ENCODE measurements around the gene BEND5. TPM values are rescaled to one million over a fixed set of nuclear protein-coding genes. Genes with fewer than 3 reads are reported as not detected.

Gene BEND5
- total and polyA plus RNA-seq, 8 donors: 1.0 to 48.2 (median 3.6) TPM

DNA sequence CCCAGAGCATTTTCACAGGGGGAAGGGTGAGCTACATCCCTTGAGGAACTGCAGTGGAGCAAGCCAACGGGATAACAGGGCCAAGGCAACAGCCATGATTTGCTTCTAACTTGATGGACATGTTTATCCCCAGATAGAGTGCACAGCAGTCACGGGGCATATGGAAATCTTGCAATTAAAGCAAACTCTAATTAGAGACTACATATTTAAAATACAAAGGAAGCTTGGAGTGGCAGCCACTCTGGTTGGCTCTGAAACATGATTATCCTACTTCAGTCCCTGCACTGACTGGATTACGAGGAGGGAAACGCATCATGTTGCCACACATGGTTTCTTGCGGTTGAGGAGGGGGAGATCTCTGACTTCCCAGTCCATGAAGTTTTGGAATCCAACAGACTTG is 60.8 kb downstream of the BEND5 start:
- no peak overlapping the region for H3K4me3 ChIP-seq
- no peak for DNase-seq
- TF ChIP-seq EP300 (IDR thresholded peaks at IDR 0.05): no peak
- intact Hi-C loops (cut with DNase I; ENCODE audit: low total_unique reads): no loop called here
- H3K4me1 ChIP-seq: no peaks in the 10 kb centered on the region
- no peaks in the 10 kb centered on the region for H3K9me3 ChIP-seq
- 87 to 89% (median 89%) methylated on average over 5 of the region's 5 CpGs for WGBS, 5 donors
- no peak overlapping the region for H3K27ac ChIP-seq
- no peaks in the 10 kb centered on the region for H3K36me3 ChIP-seq
- H3K27me3 ChIP-seq: no peaks in the 10 kb centered on the region

DNA sequence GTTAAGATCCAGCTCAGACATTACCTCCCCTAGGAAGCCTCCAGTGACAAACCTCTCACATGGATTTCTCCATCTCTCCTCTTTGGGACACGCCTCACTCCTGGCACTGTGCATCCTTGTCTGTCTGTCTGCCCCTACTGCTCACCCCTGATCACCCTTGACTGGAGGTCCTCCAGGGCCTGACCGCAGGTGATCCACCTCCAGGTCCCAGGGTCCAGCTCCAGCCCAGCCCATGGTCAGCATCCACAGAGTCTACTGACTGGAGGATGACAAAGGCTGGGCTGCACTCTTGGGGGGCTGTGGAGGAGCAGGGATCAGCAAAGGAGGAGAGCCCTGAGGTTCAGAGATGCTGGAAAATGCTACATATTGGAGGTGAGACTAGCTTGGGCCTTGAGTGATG is 65.8 kb downstream of the BEND5 start:
- DNase-seq: no peak
- TF ChIP-seq CTCF (IDR thresholded peaks at IDR 0.05): no peak
- H3K9me3 ChIP-seq: no peaks in the 10 kb centered on the region
- no peak overlapping the region for H3K4me3 ChIP-seq
- 93 to 100% (median 95%) methylated on average over 2 of the region's 2 CpGs for WGBS, 5 donors
- intact Hi-C loops (cut with DNase I; ENCODE audit: low total_unique reads): no loop called here
- no peaks in the 10 kb centered on the region for H3K36me3 ChIP-seq
- no peaks in the 10 kb centered on the region for H3K27me3 ChIP-seq
- no peaks in the 10 kb centered on the region for H3K4me1 ChIP-seq
- no peak overlapping the region for H3K27ac ChIP-seq

DNA sequence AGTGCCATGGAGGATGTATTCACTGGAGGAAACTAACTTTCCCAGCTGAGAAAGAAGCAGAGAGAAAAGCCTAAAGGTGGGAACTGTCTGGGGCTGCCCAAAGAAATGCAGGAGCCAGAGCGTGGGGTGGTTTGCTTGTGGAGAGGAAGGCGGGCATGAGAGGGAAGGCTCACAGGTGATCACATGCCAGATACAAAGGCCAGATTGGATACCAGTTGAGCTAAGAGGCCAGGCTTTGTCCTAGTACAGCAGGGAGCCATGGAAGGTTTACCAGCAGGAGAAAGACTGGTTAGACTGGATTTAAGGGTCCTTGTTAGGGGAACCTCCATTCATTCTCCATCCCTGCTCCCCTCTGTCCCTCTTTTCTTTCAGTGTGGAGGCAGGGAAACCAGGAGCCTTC is 66.4 kb downstream of the BEND5 start:
- no peak for DNase-seq
- intact Hi-C loops (cut with DNase I; ENCODE audit: low total_unique reads): no loop called here
- WGBS, 5 donors: 82 to 100% (median 86%) methylated on average over 2 of the region's 2 CpGs
- Histone ChIP-seq H3K4me1 (no peaks in the 10 kb centered on the region), H3K27me3 (no peaks in the 10 kb centered on the region), H3K27ac (no peak overlapping the region), H3K9me3 (no peaks in the 10 kb centered on the region), H3K4me3 (no peak overlapping the region), H3K36me3 (no peaks in the 10 kb centered on the region)
- TF ChIP-seq POLR2A (IDR thresholded peaks at IDR 0.05): no peak
- TF ChIP-seq POLR2AphosphoS5 (IDR thresholded peaks at IDR 0.05): no peak
- TF ChIP-seq CTCF (IDR thresholded peaks at IDR 0.05): no peak
- no peak for TF ChIP-seq EP300 (IDR thresholded peaks at IDR 0.05)

GRCh38 chr1:48704736-48705135 is 72.0 kb downstream of the BEND5 start:
- WGBS, 5 donors: 84 to 90% (median 87%) methylated on average over 6 of the region's 6 CpGs
- H3K9me3 ChIP-seq: no peaks in the 10 kb centered on the region
- TF ChIP-seq POLR2AphosphoS5 (IDR thresholded peaks at IDR 0.05): no peak
- TF ChIP-seq EP300 (IDR thresholded peaks at IDR 0.05): no peak
- TF ChIP-seq POLR2A (IDR thresholded peaks at IDR 0.05): no peak
- no peak for TF ChIP-seq CTCF (IDR thresholded peaks at IDR 0.05)
- intact Hi-C loops (cut with DNase I; ENCODE audit: low total_unique reads): no loop called here
- DNase-seq: no peak
- no peak overlapping the region for H3K27ac ChIP-seq
- H3K27me3 ChIP-seq: no peaks in the 10 kb centered on the region
- no peaks in the 10 kb centered on the region for H3K4me1 ChIP-seq
- no peaks in the 10 kb centered on the region for H3K36me3 ChIP-seq
- no peak overlapping the region for H3K4me3 ChIP-seq

DNA sequence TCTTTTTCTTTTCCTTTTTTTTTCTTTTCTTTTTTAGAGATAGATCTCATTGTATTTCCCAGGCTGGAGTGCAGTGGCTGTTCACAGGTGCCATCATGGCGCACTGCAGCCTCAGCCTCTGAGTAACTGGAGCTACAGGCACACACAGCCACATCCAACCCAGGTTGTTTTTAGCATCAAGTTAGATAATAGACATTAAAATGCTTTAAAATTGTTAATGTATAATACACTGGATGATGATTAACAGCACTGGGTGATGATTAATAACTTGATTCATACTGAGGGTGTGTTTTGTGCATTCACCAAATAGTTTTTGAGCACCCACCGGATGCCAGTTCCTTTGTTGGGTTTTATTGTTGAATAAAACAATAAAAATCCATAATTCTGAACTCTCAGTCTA is 75.2 kb downstream of the BEND5 start:
- no peaks in the 10 kb centered on the region for H3K9me3 ChIP-seq
- WGBS, 5 donors: 77 to 88% (median 84%) methylated on average over 2 of the region's 2 CpGs
- TF ChIP-seq POLR2A (IDR thresholded peaks at IDR 0.05) (no peak), POLR2AphosphoS5 (IDR thresholded peaks at IDR 0.05) (no peak), EP300 (IDR thresholded peaks at IDR 0.05) (no peak), CTCF (IDR thresholded peaks at IDR 0.05) (no peak)

More for the DNA sequence above, 75.2 kb downstream of the BEND5 start:
- no peak overlapping the region for H3K4me3 ChIP-seq
- no peak for DNase-seq
- intact Hi-C loops (cut with DNase I; ENCODE audit: low total_unique reads): no loop called here
- H3K27me3 ChIP-seq: peaks cover 0 to 4% (median 0%) of the 10 kb centered on the region in 3 donors
- no peak overlapping the region for H3K27ac ChIP-seq
- H3K4me1 ChIP-seq: no peaks in the 10 kb centered on the region
- H3K36me3 ChIP-seq: no peaks in the 10 kb centered on the region

Data from stomach (tissue), 9 donors.